ENCODE measurements around the gene GSTO2.

- TF ChIP-seq POLR2A (IDR thresholded peaks at IDR 0.05) = no peak
- peak; percentile 71 to 88 (median 81) for TF ChIP-seq CTCF (IDR thresholded peaks at IDR 0.05 in 4 of 5, conservative IDR thresholded peaks at IDR 0.05 in 1 of 5)
Observed at GRCh38 chr10:104353325-104354048, 84.5 kb downstream of the GSTO2 start, which contains the start of gene CFAP58.

Data from gastrocnemius medialis (tissue), 4 donors.